CD4-positive, alpha-beta T cell treated with Interleukin-1 beta for 1 hour (primary cell): ENCODE measurements around the gene DOCK11.
"Not testable (repeated sequence)": the region's sequence is repeated elsewhere in the genome, so short reads cannot be mapped to it uniquely, and the experiment has no call there.

ENCODE experiments used
- DNase-seq, 2 donors: peaks; one replicate each; pipeline ENCODE4 v3.0.0-alpha.2; 2020 to 2022

The DOCK11 gene

GRCh38 chrX:118577041-118577440 is 81.4 kb downstream of the DOCK11 start:
- no peak for DNase-seq

GRCh38 chrX:118579417-118579816 is 83.8 kb downstream of the DOCK11 start:
- no peak for DNase-seq

GRCh38 chrX:118582926-118583325 is 87.3 kb downstream of the DOCK11 start:
- not testable (repeated sequence) for DNase-seq

- no peak for DNase-seq
These were observed 88.2 kb downstream of the DOCK11 start for GRCh38 chrX:118583781-118584180.

DNA sequence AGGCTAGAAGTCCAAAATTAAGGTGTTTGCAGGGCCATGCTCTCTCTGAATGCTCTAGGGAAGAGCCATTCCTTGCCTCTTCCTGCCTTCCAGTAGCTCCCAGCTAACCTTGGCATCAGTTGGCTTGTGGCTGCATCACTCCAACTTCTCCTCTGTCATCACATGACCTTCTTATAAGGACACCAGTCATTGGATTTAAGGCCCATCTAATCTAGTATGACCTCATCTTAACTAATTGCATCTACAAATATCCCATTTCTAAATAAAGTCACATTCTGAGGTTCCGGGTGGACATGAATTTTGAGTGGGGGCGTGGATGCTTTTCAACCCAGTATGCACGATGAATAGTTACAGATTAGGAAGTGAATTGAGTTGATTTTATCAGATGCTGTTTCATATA is 89.7 kb downstream of the DOCK11 start:
- DNase-seq, result no peak

- not testable (repeated sequence) for DNase-seq
These were observed 90.6 kb downstream of the DOCK11 start for GRCh38 chrX:118586206-118586605.

DNA sequence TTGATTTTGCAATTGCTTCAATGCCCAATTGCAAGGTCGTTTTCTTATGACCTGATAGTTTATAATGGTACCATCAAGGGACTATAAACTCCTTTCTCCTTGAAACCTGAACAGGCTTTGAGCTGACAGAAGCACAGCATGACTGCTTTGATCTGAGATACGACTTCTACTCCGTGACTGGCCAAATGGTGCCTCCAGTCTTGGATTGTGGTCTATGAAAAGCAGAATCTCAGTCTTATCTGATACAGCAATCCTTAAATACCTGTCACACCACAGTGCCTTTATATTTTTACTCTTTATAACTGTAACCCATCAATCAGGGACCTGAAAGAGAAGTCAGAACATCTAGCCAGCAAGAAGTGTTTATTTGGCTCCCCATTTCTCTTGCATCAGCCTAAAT is 93.1 kb downstream of the DOCK11 start:
- no peak for DNase-seq

DNA sequence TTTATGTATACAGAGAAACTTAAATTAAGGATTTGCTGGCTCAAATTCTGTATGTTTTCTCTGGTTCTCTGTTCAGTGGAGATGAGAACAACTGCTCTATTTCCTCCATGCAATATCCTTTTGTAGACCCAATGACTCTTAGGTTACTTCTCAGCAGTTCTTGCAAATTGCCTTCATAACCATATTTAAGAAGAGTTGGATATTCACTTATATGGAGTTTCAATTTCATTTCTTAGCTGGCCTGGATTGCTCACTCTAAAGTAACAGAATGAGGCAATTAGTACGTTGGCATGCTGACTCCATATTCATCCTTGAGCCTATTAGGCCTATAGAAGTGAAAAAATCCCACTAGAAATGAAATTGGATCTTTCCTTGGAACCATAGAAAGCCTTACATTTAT is 93.6 kb downstream of the DOCK11 start:
- DNase-seq, result no peak

- DNase-seq, result no peak
These were observed 97.8 kb downstream of the DOCK11 start for GRCh38 chrX:118593407-118593806.

DNA sequence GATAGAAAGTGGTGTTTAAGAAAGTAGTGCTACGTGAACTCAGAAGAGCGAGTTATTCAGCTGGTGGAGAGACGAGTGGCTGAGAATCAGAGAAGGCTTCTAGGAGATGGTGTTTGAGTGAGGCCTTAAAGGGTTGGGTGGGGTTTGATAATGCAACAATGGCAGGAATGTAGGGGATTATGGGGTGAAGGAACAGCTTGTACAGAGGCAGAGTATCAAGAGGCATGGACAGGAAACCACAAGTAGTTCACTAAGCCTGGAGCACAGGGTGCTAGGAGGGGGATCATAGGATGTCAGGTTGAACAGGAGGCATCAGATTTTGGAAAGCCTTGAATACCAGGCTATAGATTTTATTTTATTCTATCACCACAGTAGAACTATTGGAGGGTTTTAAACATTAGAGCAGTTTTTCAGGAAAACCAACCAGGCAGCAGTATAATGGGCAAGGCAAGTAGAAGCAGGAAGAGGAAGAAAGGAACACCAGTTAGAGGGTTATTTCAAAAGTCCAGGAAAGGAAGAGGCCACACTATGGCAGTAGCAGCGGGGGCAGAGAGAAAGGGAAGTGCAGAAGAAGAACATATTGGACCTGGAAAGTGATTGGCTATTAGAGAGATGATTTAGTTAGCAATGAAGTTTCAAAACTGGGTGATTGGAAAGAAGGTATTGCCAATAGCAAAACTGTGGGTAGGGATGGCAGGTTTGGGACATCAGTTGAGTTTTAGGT is 99.2 kb downstream of the DOCK11 start:
- DNase-seq, result no peak

- DNase-seq, result no peak
These were observed 100.0 kb downstream of the DOCK11 start for GRCh38 chrX:118595501-118596042.

- DNase-seq, result no peak
These were observed 100.8 kb downstream of the DOCK11 start for GRCh38 chrX:118596390-118596789.

DNA sequence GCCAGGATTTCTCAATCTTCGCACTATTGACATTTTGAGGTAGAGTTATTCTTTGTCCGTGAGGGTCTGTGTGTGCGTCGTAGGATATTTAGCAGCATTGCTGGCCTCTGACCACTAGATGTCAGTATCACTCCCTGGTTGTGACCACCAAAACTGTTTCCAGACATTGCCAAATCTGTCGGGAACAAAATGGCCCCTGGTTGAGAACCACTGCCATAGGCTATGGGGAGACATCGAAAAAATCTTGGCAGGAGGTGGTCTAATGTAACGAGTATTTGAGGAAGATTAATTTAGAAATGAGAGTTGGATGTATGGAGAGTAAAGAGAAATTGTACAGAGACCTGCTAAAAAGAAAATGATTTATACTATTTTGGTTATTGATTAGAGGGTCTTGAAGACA is 108.4 kb downstream of the DOCK11 start:
- DNase-seq, result peak; percentile 29 to 49

DNA sequence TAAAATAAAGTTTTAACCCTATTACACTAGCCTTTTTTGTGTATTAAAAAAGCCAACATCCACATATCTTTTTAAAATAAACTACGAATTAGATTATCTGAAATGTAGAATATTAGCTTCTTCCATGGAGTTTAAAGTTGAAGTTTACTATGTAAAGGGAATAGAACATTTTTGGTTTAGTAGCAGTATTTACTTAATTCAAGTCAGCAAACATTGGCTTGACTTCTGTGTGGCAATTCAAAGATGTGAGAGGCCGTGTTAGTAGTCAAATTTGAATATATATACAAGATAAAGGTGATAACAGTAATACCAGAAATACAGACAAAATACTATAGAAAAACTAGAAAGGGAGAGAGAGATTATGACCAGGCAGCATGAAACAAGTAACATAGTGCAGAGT is 116.7 kb downstream of the DOCK11 start:
- DNase-seq, result no peak

DNA sequence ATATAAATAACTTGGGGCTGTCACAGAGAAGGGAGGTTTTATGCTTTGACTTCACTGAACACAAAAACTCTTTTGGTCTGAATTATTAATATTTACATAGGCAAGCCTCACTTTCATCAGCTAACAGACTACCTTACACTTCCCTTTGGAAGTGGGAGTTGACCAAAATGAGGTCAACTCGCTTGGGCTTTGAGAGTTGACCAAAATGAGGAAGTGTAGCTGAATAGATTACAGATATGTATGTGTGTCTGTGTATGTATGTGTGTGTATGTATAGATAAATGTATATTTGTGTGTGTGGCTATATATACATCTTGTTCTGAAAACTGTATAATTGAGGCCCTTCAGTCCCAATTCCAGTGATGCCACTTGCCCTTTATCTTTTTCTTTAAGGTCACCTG is 118.5 kb downstream of the DOCK11 start:
- no peak for DNase-seq

DNA sequence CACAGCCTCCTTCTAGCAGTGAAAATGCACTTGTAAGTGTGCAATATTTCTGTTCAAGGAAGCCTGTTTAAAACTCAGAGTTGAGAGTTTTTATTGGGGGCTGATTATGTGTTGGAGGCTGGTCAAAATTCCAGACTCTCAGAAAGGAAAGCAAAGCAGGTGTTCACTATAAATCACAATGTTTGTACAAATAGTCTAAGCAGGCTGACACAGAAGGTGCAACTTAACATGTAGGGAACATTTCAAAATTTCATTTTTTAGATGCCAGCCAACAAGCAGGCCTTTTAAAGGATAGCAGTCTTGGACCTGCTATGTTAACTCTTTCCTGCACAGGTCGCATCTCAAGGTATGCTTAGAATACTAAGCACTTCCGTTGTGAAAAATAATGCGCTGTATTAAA is 119.5 kb downstream of the DOCK11 start:
- no peak for DNase-seq

DNA sequence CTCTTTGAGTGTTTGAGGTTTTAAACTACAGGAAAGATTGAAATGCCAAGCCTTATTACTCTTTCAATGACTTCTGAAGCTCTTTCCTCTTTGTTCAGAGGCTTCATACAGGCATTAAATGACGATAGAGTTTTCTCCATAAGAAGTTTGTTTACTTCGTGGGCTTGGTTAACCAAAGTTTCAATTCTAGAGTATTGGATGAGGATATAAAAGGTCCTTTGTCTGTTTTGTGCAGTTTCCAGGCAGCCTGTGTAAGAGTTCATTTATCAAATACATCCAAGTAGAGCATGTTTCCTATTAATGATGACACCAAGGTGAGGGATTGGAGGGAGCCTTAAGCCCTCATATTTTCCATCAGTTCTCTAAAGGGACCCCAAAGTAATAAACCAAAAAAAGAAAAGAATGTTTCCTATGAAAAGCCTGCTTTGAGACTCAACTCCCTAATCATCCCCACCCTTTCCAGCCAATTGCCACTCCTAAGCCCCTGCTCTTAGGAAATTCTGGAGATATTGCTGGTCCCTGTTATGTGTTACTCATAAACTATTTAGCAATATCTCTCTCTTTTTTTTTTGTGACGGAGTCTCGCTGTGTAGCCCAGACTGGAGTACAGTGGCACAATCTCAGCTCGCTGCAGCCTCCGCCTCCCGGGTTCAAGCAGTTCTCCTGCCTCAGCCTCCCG is 125.6 kb downstream of the DOCK11 start:
- DNase-seq, result no peak

- DNase-seq, result no peak
These were observed 127.4 kb downstream of the DOCK11 start for GRCh38 chrX:118623062-118623461.

DNA sequence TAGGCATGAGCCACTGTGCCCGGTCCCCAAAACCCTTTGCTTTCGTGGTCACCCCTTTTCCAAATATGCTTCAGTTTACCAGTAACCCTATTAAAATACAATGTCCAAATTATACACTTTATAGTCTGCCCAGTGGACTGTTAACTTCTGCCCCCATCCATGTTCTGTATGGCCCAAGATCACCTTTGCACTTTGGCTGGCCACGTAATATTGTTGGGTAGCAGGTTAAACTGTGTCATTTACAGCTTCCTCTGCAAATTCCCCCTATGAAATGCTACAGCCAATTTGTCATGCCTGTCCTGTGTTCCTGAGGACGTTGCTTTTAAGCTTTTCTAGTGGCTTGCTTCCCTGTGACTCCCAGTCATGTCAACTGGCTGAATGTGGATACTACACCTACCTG is 130.7 kb downstream of the DOCK11 start:
- DNase-seq, result no peak

- DNase-seq, result no peak
These were observed 131.6 kb downstream of the DOCK11 start for GRCh38 chrX:118627084-118627758.

DNA sequence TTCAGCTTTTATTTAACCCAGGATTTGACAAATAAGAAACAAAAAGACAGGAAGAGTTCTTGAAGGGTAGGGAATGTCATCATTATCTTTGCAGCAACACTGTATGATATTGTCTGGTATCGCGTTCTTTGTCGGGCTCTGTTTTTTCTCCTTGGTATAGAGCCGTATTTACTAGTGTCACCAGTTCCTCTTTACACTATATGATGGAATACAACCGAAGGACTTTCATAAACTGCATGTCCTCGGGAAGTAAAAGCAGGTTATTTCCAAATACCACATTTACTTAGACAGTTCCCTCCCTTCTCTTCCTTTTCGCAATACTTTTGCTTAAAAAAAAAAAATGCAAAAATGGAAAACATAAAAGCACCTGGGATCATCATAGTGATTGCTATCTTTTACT is 135.2 kb downstream of the DOCK11 start:
- no peak for DNase-seq

- no peak for DNase-seq
These were observed 136.0 kb downstream of the DOCK11 start for GRCh38 chrX:118631586-118631985.

GRCh38 chrX:118632862-118633261 is 137.2 kb downstream of the DOCK11 start:
- no peak for DNase-seq

GRCh38 chrX:118633530-118633929 is 137.9 kb downstream of the DOCK11 start:
- no peak for DNase-seq
